GM18502 (cell line): ENCODE results near the gene CAMSAP2.

Source experiments
- ATAC-seq: cut with Tn5 transposase; IDR thresholded peaks from one replicate; pipeline ENCODE4 v1.9.1; 2021; ENCODE audit warnings: mild to moderate bottlenecking; ENCODE audit not compliant: unreplicated experiment, poor library complexity

CAMSAP2 gene

DNA sequence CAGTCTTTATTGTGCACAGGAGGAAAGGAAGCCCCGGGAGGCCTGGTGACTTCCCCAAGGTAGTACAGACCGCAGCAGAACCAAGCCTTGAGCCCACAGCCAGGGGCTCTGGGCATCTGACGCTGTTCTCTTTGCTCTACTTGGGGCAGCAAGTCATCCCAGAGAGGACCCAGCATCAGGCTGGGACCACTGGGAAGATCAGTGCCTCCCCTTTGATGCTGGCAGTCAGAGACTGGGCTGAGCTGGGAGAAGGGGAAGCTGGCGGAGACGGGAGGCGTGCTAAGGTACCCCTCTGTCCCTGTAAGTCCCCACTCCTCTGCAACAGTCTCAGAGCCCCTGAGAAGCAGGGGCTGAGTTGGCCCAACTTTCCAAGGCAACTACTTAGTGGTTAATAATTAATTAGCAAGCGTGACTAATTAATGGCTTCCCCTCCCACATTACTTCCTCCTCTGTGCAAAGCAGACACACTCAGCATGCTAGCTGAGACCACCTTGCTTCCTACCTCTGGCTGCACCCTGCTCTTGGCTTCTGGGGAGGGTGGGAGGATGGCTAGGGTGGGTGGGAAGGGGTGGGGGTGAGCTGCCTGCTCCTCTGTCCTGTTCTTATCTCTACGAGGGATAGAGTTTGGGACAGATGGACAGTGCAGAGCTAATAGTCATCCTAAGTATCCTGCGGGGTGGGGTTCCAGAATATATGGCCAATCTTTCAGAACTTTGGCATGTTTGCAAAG lies 157.3 kb downstream of the CAMSAP2 start:
- no peak for ATAC-seq

DNA sequence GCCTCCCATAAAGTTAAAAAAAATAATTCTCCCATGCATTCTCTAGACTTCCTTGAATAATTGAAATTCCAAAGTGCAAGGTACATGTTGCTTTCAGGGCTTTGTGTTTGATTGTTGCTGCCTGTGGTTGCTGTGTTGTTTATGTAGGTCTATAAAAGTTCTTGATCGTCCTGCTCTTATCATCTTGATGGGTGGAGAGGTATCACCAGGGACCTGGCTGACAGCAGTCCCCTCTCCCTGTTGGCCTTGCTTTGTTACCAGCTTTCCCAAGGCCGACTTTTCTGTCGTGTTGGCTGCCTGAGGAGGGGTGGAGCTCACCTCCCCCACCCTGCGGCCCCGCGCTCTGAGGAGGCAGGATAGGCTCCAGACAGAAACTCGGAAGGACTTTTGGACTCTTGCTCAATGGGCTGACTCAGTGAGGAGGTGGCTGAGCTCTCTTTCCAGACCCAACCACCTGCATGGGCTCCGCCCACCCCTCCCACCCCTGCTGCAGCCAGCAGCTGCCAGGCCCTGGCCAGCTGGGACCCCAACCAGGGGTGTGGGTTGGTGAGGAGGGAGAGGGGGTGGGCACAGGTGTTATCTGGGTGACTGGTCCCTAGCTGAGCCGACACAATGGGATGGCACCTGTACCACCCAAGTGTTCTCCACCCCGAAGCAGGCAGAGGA lies 158.0 kb downstream of the CAMSAP2 start:
- no peak for ATAC-seq

DNA sequence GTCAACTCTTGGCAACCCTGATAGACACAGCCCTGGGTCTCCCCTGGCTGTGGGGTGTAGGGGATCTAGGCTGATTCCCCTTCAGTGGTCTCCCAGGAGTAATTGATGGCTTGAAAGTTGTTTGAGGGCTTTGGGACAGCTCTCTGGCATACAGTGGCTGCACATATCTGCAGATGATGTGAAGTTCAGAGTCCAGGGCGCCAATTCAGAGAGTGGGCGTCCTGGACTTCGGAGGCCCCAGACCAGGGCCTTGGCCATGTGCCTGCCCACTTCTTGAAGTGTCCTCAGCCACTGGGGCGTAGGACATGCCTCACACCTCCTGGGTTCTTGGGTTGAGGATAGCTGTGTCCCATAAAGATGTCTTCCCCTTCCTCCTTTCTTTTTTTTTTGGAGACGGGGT lies 158.6 kb downstream of the CAMSAP2 start:
- ATAC-seq, result no peak

DNA sequence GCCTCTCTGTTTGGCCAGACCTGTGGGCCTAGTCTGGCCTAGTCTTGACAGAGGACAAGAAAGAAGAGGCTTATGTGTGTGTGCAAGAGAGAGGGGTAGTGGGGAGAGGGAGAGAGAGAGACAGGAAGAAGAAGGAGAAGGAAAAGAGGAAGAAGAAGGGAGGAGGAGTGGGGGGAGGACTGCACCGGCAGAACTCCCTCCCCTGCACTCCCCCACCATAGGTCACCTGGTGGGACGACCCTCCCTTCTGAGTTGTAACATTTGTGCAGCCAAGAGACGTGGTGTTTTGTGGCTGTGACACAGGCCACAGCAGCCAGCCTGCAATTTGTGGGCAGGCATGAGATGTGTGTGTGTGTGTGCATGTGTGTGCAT lies 160.3 kb downstream of the CAMSAP2 start:
- ATAC-seq, result no peak

DNA sequence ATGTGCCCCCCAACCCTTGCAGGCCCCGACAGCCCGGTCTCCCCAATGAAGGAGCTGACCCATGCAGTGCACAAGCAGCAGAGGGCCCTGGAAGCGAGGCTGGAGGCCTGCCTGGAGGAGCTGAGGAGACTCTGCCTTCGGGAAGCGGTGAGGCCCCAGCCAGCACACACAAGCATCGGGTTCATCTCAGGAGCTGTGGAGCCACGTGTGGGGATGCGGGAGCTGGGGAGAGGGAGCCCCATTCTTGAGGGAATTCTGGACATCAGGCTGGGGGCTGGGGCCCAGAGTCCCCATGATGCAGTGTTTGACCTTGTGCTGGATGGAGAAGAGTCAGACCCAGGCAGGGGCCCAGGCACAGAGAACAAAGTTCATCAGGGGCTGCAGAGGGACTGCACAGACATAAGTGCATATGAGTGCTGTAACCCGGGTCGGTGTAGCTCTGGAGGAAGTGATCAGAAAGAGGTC lies 160.8 kb downstream of the CAMSAP2 start:
- no peak for ATAC-seq

DNA sequence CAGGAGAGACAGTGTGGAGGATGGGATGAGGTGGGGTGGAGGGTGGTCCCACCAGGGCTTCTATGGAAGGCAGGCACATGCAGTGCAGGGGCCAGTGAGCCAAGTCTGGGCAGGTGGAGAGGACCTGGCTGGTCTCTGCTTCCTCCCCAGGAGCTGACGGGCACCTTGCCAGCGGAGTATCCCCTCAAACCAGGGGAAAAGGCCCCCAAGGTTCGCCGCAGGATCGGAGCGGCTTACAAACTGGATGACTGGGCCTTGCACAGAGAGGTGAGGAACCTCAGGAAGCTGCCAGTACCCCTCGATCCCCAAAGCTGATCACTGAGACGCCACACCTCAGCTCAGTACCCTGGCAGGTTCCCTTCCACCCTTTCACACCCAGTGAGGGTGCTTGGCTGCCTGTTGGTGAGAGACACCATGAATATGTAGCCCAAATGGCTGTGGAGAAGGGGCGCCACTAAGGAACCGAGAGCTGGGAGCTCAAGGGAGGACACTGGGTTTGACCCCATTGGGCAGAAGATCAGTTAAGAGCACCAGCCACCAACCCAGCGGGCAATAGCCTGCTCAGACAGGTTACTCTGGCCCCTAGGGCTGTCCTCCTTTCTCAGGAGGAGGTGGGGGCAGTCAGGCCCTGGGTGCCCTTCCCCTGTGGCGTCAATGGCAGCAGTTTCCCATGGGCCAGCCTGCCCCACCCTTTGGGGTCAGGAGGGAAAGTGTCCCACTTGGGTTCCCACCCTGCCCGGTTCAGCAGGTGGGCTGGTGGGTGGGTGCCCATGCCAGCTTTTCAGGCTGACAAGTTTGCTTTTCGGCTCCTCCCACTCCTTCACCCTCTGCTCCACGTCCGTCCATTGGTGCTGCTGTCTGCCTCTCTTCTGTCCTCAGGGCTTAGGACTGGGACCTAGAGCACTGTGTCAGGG lies 161.5 kb downstream of the CAMSAP2 start:
- no peak for ATAC-seq

DNA sequence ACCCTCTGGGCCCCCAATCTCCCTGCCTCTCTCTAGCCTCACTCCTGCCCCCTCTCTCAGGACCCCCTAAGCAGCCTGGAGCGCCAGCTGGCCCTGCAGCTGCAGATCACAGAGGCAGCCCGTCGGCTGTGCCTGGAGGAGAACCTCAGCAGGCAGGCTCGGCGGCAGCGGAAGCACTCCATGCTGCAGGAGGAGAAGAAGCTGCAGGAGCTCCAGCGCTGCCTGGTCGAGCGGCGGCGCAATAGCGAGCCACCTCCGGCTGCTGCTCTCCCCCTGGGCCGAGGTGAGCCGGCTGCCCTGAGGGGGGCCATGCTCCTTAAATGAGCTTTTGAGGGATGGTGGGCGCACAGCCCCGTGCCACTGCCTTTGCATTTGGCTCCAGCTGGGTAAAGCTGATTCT lies 162.2 kb downstream of the CAMSAP2 start:
- ATAC-seq, result no peak

DNA sequence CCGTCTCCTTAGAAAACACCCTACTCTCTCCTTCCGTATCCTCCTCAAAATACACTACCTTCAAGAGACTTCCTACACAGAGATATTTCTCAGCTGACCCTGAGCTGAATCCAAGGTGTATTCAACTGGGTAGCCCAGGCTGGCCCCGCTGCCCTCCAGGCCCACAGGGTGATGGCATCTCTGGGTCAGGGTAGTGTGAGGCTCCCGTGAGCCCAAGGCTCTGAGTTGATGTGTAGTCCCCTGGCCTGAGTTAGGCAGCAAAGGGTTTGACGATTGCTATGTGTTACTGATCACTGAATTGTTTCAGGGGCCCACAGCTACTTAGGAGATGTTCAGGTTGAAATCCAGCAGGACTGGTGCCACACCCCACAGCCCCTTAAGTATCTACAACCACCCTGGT lies 162.7 kb downstream of the CAMSAP2 start:
- no peak for ATAC-seq

DNA sequence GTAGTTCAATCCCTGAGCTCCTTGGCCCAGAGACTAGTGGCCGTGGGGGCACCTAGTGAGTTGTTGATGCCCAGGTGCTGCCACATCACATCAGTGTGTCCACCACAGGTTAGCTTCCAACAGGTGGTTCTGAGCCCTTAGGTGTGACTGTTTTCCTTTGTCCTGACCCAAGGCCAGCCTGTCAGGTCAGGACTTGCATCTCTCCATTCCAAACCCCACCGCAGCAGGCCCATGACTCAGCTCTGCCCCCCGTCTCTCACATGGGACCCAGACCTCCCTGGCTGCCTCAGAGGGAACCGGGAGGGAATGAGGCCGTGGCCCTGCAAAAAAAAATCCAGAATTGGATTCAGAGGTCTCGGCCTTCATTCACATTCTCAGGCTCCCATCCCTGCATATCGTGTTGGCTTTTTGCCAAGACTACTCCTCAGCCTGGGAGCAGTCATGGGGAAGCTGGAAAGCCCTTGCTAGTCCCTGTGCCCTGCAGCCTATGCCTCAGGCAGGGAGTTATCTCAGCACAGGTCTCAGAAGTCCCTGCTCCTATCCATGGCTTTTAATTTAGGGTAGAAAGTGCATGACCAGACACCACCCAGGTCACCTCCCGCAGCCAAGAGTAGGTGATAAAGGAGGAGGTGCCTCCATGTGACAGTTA lies 163.2 kb downstream of the CAMSAP2 start:
- ATAC-seq, result no peak

DNA sequence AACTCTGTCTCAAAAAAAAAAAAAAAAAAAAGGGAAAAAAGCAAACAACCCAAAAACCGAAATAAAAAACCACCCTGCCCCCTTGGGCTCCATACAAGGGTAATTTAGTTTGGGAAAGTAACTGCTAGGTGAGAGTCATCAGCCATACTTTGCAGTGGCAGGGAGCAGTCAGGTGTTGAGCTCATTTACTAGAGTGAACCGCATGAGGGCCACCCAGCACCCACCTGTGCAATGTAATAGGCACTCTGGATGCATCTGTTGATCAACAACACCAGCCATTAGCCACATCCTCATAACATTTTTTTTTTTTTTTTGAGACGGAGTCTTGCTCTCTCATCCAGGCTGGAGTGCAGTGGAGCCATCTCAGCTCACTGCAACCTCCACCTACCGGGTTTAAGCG lies 165.1 kb downstream of the CAMSAP2 start:
- ATAC-seq, result no peak

DNA sequence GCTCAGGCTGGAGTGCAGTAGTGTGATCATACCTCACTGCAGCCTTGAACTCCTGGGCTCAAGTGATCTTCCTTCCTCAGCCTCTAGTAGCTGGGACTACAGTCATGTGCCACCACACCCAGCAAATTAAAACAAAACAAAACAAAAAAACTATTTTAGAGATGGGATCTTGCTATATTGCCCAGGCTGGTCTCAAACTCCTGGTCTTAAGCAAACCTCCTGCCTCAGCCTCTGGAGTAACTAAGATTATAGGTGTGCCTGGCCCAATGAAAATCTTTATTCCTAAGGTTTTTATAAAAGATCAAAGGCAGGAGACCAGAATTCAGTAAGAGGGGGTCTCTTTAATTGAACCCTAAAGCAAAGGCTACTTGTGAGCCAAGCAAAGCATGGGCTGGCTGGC lies 166.1 kb downstream of the CAMSAP2 start:
- ATAC-seq, result no peak

DNA sequence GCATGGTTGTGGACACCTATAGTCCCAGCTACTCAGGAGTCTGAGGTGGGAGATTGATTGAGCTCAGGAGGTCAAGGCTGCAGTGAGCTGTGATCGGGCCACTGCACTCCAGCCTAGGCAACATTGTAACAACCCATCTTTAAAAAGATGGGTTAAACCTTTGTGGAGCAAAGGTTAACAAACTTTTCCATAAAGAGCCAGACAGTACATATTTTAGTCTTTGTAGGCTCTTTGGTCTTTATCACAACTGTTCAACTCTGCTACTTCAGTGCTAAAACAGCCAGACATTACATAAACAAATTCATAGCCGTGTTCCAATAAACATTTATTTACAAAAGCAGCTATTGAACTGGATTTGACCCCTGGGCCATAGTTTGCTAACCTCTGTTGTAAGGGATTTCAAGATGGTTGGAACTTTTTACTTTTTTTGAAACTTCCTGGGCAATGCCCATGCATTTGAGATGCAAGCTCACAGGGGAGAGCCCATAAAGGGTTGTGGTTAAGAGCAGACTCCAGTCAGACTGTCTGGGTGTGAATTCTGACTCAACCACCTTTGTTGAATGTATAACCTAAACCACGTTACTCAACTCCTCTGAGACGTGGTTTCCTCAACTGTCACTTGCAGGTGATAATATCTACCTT lies 166.8 kb downstream of the CAMSAP2 start:
- ATAC-seq, result peak; percentile 56

DNA sequence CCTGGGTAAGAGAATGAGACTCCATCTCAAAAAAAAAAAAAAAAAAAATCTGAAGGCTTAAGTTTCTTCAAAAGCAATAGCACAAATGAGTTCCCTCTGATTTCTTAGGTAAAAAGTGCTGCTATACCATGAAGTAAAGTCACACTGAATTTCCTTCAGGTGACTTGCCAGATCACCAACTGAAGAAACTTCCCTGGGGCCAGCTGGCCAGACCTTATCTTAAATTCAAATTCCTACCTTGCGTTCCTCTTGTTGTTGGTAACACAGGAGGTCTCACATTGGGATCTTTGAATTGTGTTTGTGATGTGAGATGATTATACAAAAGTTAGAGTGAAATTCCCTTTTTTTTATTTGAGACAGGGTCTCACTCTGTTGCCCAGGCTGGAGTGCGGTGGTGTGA lies 167.8 kb downstream of the CAMSAP2 start:
- no peak for ATAC-seq

DNA sequence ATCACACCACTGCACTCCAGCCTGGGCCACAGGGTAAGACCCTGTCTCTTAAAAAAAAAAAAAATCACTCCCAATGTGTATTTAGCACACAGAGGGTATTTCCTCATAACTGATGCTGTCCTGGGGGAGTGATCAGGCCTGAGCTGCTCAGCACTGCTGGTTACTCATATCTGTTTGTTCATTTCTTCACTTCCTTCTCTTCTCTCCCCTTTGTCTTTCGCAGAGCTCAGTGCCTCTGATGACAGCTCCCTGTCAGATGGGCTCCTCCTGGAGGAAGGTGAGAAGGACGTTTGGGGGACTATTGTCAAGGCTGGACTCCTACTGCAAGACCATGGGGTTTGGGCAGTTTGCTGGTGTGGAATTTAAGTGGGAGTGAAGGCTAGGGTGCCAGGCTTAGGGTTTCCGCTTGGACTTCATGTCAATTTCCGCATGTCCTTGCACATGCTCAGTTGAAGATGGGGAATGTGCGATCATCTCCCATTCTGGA lies 169.0 kb downstream of the CAMSAP2 start:
- ATAC-seq, result peak; percentile 63

DNA sequence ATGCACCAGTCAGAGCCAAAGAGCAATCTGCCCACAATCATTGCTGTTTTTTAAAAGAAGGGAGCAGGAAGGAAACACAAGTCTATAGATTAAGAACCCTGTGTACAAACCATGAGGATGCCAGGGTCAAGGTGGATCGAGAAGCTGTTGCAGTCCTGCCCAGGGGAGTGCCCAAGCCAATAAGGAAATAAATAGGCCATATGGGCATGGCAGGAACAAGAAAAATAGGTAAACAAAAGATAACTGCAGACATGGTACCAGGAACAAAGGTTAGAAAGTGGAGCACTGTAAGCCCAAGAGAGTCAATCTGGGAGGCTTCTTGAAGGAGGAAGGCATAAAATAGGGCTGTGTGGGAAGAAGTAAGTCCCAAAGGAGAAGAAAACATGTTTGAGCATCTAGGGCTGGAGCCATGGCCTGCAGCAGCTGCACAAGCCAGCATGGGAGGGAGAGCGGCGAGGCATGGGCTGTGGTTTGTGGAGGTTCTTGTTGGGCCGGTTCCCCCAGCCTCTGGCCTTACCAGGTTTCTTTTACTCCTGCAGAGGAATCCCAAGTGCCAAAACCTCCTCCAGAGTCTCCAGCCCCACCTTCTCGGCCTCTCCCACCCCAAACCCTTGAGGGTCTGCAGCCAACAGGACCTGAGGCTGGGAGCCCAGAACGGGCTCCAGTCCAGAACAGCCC lies 169.6 kb downstream of the CAMSAP2 start:
- ATAC-seq, result no peak

DNA sequence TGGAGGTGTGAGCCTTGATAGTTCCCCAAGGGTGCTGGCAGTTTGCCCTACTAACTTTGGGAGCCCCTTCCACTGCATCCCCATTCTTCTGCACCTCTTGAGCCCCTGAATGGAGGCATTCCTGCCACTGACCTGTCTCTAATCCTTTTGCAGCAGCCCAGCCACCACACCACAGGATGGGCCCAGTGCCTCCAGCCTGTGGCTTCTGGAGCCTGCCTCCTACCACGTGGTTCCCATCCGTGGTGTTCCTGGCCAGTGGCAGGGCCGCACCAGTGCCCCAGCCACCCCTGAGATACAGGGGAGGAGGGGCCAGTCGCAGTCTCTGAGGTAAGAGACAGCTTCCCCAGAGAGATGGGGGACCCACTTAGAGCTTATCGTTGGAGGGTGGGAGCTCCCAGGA lies 170.4 kb downstream of the CAMSAP2 start:
- ATAC-seq, result no peak

DNA sequence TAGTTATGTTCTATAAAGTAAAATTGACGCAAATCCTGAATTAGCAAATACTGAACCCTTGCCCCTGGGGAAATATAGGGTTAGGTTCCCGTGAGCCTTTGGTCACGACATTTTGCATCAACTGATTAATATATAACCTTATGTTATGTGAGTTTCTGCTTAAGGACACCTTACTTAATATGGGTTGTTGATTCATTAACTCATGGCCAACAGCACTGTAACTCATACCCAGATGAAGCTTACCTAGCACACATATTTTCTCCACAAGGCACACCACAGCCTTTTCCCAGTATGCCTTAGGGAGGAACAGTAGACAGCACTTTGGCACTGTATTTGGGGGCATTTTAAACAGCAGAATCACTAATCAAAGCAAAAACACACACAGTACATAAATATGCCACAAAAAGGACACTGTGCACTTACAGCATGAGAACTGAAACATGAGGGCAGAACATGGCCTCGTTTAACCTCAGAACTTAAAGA lies 171.1 kb downstream of the CAMSAP2 start:
- peak; percentile 35 for ATAC-seq
